DOHH2 (cell line): Measurements from ENCODE around the gene LRMDA.

Experiments used
- CTCF ChIP-seq: fragments of 200-600 bp; sonication (generic); IDR thresholded peaks from one replicate; pipeline ENCODE4 v1.5.1; 2014; ENCODE audit warnings: antibody characterized with exemption, mild to moderate bottlenecking, low read depth, low read length; ENCODE audit not compliant: poor library complexity, severe bottlenecking
- EZH2phosphoT487 ChIP-seq: fragments of 200-600 bp; sonication (generic); IDR thresholded peaks from 2 replicates; pipeline ENCODE4 v1.6.1; 2017; ENCODE audit warnings: borderline replicate concordance, mild to moderate bottlenecking, antibody characterized with exemption, low read length, moderate library complexity, mixed read lengths

GRCh38 chr10:76149182-76149581 lies 717.8 kb downstream of the LRMDA start:
- TF ChIP-seq CTCF (no peak), EZH2phosphoT487 (no peak)
